ENCODE data around the gene BRWD1. TPM values are rescaled to one million over a fixed set of nuclear protein-coding genes. Genes with fewer than 3 reads are reported as not detected.

The BRWD1 gene
- total and polyA plus RNA-seq, 2 of the 8 experiments (the other 6 are each of a cell fraction or from before 2014, with no cell fraction given): 9.3 to 45.2 TPM

- TF ChIP-seq CHD7 (IDR thresholded peaks at IDR 0.05; ENCODE audit: insufficient replicate concordance, low read length): no peak
- TF ChIP-seq POLR2AphosphoS5 (IDR thresholded peaks at IDR 0.05; ENCODE audit: low read depth, low read length): no peak
- no peak for TF ChIP-seq JUN (IDR thresholded peaks at IDR 0.05; ENCODE audit: low read depth, low read length)
- TF ChIP-seq HDAC2 (IDR thresholded peaks at IDR 0.05; ENCODE audit: borderline replicate concordance in 1 of 2, low read depth in 2 of 2, low read length in 2 of 2): no peak
- TF ChIP-seq POLR2A (IDR thresholded peaks at IDR 0.05; ENCODE audit: control extremely low read depth in 1 of 2, low read depth in 2 of 2, low read length in 2 of 2): no peak
- no peak for TF ChIP-seq RBBP5 (IDR thresholded peaks at IDR 0.05; ENCODE audit: borderline replicate concordance, low read depth, low read length)
- no peak for TF ChIP-seq YY1 (IDR thresholded peaks at IDR 0.05; ENCODE audit: low read depth, low read length)
- no peak for TF ChIP-seq ZNF274 (IDR thresholded peaks at IDR 0.05; ENCODE audit: borderline replicate concordance, extremely low read depth, low read length)
- no peak for TF ChIP-seq SP1 (IDR thresholded peaks at IDR 0.05; ENCODE audit: low read depth, low read length)
- TF ChIP-seq EP300 (IDR thresholded peaks at IDR 0.05; ENCODE audit: borderline replicate concordance in 1 of 2, low read depth in 2 of 2, low read length in 2 of 2): no peak
Observed at GRCh38 chr21:39221997-39222486, 91.4 kb downstream of the BRWD1 start (continued).

All from H1 (cell line).